Measurements from ENCODE around the gene C1D. TPM values are rescaled to one million over a fixed set of nuclear protein-coding genes. Genes with fewer than 3 reads are reported as not detected.
A peak's percentile ranks its signal among the peaks of the same experiment; 100 is the strongest.

C1D gene
- total and polyA plus RNA-seq, 2 of the 4 experiments (the other 2 are of a cell fraction): 2.7 to 14.3 TPM

- H4K8ac ChIP-seq (ENCODE audit: low read depth in 2 of 2, low read length in 2 of 2): no peak overlapping the region
- intact Hi-C loops (cut with micrococcal nuclease) (no loop called here), dilution Hi-C loops (cut with HindIII; ENCODE audit: low sequenced_read_pairs, unreplicated experiment) (no loop called here), in situ Hi-C loops (cut with MboI; ENCODE audit: low sequenced_read_pairs) (no loop called here)
- H3K4me3 ChIP-seq (ENCODE audit: insufficient read depth, low read depth, low read length): no peak overlapping the region
- no peak overlapping the region for H3K18ac ChIP-seq (ENCODE audit: low read depth, low read length)
- POLR2A ChIA-PET (ENCODE audit: unreplicated experiment): no interaction called here
- H2BK15ac ChIP-seq (ENCODE audit: low read depth, low read length): no peak overlapping the region
- H2BK120ac ChIP-seq (ENCODE audit: low read depth, low read length): no peak overlapping the region
- no peak overlapping the region for H3K9ac ChIP-seq (ENCODE audit: low read depth, low read length)
- no peak overlapping the region for H3K4ac ChIP-seq (ENCODE audit: low read depth, low read length)
- H3K4me2 ChIP-seq (ENCODE audit: low read depth, low read length): no peak overlapping the region
- no peak overlapping the region for H3K14ac ChIP-seq (replicated peaks; ENCODE audit: low read depth, low read length)
- peak; percentile 70 for ATAC-seq (ENCODE audit: low read depth)
- no peak overlapping the region for H2AFZ ChIP-seq (replicated peaks; ENCODE audit: low read length, poor library complexity)
- H3K79me1 ChIP-seq (ENCODE audit: low read depth in 1 of 2, low read length in 2 of 2): no peaks in the 10 kb centered on the region
- no peak overlapping the region for H3K56ac ChIP-seq (ENCODE audit: extremely low read depth, insufficient read depth, low read length)
- no peak overlapping the region for H2BK5ac ChIP-seq (ENCODE audit: low read depth, low read length, poor library complexity, severe bottlenecking)
- peak; percentile 28 for DNase-seq
- peaks cover 3% of the 10 kb centered on the region; the same call in 1 of the 2 replicates for H3K27me3 ChIP-seq (ENCODE audit: control insufficient read depth, insufficient read depth, low read length)
- H3K36me3 ChIP-seq (ENCODE audit: control insufficient read depth, insufficient read depth, low read length): no peaks in the 10 kb centered on the region
- no peak overlapping the region for H2AK5ac ChIP-seq (ENCODE audit: low read depth, low read length)
- no TSS peak for BruUV-seq (replicated peaks)
- TF ChIP-seq POLR2A (IDR thresholded peaks at IDR 0.05; ENCODE audit: low read depth, low read length) (no peak), SMC3 (IDR thresholded peaks at IDR 0.05; ENCODE audit: low read depth, low read length) (no peak), RFX5 (IDR thresholded peaks at IDR 0.05; ENCODE audit: low read depth, low read length) (no peak), MXI1 (IDR thresholded peaks at IDR 0.05; ENCODE audit: borderline replicate concordance, low read depth, low read length) (no peak), CEBPB (IDR thresholded peaks at IDR 0.05; ENCODE audit: low read depth, low read length) (no peak), RAD21 (IDR thresholded peaks at IDR 0.05; ENCODE audit: low read length) (no peak), MAZ (IDR thresholded peaks at IDR 0.05; ENCODE audit: borderline replicate concordance, low read depth, low read length) (no peak), CHD1 (IDR thresholded peaks at IDR 0.05; ENCODE audit: low read depth, low read length) (no peak), BHLHE40 (IDR thresholded peaks at IDR 0.05; ENCODE audit: low read depth, low read length) (no peak), MAFK (IDR thresholded peaks at IDR 0.05; ENCODE audit: low read depth, low read length) (no peak), NFE2L2 (IDR thresholded peaks at IDR 0.05; ENCODE audit: low read depth, low read length) (no peak), ELK1 (IDR thresholded peaks at IDR 0.05; ENCODE audit: borderline replicate concordance, low read depth, low read length) (no peak)
- H3K9me3 ChIP-seq (ENCODE audit: control insufficient read depth, insufficient read depth, low read length): peaks cover 6% of the 10 kb centered on the region; the same call in 1 of the 2 replicates
- no peak overlapping the region for H2AK9ac ChIP-seq (replicated peaks; ENCODE audit: low read depth, low read length, poor library complexity)
- CTCF ChIA-PET: no interaction called here
- H4K5ac ChIP-seq (ENCODE audit: low read depth, low read length): no peak overlapping the region
- H3K9me1 ChIP-seq (ENCODE audit: insufficient read depth, low read length): no peaks in the 10 kb centered on the region
- H3K23ac ChIP-seq (ENCODE audit: low read depth, low read length): no peak overlapping the region
- H3K4me1 ChIP-seq (ENCODE audit: control insufficient read depth, insufficient read depth, low read length): no peaks in the 10 kb centered on the region
- no peaks in the 10 kb centered on the region for H4K20me1 ChIP-seq (ENCODE audit: insufficient read depth, low read length)
- no peak overlapping the region for H4K91ac ChIP-seq (ENCODE audit: insufficient read depth, low read depth, low read length)
- no peak overlapping the region for H3K27ac ChIP-seq (ENCODE audit: insufficient read depth, low read length)
- H2BK20ac ChIP-seq (ENCODE audit: low read depth, low read length): no peak overlapping the region
Observed at GRCh38 chr2:68103709-68104055, 40.9 kb upstream of the C1D start.
